GM18909 (cell line): ENCODE results near the gene FHIP1B.
A peak's percentile ranks its signal among the peaks of the same experiment; 100 is the strongest.

ENCODE experiments used
- ATAC-seq: cut with Tn5 transposase; IDR thresholded peaks from one replicate; pipeline ENCODE4 v1.9.1; 2021; ENCODE audit warnings: mild to moderate bottlenecking; ENCODE audit not compliant: unreplicated experiment, poor library complexity

The FHIP1B gene

DNA sequence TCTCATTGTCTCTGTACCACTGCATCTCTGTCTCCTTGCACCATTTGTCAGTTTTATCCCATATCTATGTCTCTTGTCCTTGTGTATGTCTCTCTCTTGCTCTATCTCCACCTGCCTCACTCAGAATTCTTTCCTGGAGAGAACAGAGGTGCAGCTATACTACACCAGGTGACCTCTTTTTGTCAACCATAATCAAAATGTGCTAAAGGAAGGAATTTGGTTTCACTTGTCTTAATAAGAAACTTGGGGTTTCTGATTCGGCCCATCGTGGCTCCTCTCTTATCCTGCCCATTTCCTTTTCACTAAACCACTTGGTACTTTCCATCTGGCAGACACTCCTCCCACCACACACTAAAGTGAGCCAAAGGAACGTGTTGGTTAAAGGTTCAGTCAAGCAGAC, 31.1 kb downstream of the FHIP1B start:
- peak; percentile 81 for ATAC-seq

DNA sequence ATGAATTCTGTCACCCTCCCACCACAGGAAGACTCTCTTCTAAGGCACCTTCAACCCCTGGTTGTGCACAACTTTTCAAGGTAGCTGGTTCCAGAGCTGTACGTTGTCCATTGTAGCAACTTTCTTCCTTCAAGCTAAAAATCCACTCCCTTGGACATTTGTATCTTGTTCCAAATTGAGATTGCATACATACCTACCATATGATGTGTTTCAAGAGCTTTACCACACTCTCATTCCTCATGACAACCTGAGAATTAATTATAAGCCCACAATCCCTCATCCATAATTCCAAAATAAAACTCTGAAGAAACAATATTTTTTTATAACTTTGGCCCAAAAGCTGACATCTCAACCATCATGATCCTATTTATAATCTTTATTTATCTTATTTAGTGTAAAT, 32.4 kb downstream of the FHIP1B start:
- ATAC-seq, result no peak

DNA sequence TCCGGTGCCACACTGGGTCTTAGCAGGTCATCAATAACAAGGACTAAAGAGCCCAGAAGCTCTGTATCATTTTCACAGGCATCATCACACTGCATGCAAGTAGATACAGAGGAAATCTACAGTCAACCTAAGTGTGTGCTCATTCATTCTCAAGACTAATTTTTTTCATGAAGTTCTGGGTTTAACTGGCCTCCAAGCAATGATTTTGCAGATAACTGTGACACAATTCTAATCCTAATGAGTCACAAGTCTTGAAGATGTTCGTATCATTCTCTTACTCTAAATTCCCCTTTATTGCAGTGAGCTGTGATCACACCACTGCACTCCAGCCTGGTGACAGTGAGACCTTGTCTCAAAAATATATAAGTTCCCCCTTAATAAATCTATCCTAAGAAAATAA, 33.0 kb downstream of the FHIP1B start:
- no peak for ATAC-seq

DNA sequence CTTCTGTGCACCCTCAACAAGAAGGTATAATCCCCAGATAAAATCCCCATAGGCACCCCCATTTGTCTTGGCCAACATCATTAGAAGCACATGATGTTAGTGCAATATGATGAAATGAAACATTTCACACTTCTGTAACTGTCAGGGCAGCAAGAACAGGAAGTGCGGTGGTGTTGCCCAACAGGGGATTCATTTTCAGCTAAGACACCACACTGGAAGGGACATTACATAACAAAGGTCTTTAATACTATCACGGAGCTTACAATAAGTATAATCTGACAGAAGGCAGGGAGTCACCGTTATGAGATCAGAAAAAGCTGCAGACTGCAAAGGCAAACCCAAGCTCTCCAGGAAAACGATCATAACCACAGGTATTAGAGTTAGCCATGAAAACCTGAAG, 33.5 kb downstream of the FHIP1B start:
- ATAC-seq, result no peak

DNA sequence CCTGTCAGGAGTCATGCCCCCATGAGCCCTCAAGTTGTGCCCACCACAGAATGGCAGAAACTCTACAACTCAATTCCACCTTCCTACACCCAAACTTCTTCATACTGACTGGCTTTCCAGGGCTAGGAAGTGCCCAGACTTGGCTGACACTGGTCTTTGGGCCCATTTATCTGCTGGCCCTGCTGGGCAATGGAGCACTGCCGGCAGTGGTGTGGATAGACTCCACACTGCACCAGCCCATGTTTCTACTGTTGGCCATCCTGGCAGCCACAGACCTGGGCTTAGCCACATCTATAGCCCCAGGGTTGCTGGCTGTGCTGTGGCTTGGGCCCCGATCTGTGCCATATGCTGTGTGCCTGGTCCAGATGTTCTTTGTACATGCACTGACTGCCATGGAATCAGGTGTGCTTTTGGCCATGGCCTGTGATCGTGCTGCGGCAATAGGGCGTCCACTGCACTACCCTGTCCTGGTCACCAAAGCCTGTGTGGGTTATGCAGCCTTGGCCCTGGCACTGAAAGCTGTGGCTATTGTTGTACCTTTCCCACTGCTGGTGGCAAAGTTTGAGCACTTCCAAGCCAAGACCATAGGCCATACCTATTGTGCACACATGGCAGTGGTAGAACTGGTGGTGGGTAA, 35.1 kb downstream of the FHIP1B start, which contains the start of gene OR52W1:
Gene OR52W1, plus strand, starts transcription at position 51 of the 637 bp plus-strand sequence. Its CDS starts 0 bp downstream, at position 51.
- no peak for ATAC-seq

DNA sequence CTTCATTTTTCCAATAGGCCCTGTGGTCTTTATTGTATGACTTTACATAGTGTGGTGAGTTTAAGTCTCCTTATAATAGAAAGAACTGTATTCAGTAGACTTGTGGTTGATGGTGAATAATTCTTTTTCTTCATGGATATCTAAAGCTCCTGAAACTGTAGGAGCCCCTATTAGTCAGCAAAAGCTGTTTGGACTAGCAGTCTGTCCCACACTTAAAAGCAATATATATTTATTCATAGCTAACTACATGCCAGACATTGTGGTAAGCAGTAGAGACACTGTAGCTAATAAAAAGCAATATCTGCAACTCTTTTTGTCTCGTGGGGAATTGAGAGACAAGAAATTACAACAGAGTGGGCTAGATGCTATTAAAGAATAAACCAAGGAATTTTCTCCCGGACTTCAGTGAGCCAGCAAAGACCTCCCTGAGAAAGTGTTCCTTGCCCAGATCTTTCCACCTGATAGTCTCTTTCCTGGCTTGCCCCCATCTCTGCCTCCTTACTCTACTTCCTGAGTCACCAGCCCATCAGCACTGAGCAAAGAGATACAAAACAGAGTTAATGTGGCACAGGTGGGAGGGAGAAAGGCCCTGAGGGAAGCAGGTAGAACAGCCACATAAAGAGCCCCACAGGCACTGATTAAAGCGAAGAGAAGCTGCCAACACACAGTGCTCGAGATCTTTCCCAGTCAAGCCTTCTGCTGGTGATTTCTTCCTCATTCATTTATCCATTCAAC, 36.8 kb downstream of the FHIP1B start:
- no peak for ATAC-seq

DNA sequence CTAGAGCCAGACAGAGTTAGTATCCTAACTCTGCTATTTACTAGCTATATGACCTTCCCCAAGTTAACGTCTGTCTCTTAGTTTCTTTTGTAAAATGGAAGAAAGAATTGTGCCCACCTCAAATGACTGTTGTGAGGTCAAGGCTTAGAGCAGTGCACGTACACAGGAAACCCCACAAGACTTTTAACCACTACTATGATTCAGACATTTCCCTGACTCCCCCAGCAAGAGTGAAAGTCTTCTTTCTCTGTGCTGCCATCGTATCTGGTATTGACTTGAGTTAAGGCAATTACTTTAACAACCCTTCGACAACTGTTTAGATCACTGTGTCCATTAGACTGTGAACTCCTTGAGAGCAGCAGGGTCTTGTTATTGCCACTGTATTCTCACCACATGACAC, 38.0 kb downstream of the FHIP1B start:
- no peak for ATAC-seq

DNA sequence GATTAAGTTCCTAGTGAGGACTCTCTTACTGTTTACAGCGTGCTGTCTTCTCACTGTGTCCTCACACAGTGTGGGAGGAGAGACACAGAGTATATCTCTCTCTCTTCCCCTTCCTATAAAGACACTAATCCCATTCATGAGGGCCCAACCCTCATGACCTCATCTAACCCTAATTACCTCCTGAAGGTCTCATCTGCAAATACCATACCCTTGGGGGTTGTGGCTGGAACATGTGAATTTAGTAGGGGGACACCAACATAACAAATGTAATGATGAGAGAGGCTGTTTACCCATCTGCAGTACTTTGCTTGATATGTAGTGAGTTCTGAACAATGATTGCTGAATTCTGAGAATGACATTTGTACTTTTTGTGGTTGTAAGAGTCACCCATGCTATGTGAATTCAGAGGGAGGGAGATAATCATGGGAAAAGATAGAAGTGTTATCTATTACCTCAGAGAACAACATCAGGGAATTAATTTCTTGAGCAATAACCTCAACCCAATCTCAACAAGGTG, 40.3 kb downstream of the FHIP1B start:
- no peak for ATAC-seq

DNA sequence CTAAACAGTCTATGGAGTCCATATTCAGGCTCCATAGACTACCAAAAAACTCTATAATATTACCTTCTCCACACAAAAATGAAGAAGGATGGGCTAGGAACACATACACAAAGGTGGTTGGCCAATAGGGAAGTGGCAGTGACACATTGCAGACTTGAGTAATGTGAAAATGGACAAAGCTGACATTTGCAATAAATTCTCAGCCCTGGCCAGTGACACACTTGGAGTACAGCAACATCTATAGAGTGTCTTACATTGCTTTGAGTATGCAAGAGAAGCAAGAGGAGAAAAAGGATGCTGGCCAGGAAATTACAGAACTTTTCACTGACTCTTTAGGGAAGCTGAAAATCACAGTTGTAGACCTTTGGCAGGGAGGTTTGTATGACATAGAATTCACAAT, 42.7 kb downstream of the FHIP1B start:
- no peak for ATAC-seq

DNA sequence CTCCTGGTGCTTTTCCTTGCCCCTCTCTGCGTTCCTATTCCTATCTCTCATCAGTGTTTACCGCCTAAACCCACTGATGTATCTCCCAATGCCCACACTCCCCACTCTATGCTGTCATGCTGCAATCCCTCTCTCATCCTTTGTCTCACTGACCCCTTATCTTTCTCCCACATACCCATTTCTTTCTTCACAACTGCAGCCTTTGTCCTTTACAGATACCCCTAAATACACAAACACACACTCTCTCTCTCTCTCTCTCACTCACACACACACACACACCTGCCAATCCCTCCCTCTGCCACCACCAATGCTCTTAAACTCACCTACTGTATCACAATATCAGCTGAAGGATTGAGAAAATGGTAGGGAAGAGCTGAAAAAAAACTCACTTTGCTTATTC, 59.0 kb downstream of the FHIP1B start:
- ATAC-seq, result no peak

DNA sequence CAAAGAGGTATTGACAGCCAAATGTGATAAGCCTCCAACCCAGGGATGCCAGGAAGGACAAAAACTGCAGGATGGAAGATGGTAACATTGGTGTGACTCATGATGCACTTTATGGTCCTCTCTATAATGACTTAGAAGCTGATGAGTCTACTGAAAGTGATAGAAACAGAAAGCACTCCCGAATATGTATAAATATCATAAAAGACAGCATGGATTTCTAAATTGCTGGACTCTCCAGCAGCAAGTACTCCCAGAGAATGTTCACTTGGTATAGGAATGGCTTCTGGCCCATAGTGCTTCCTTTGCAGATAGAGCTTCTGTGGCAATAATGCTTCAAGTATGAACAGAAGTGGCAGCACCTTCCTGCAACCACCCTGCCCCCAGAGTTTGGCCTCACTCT, 64.2 kb downstream of the FHIP1B start, which contains the start of gene OR52B2:
Gene OR52B2, minus strand, starts transcription at position 101 of the 400 bp plus-strand sequence. Its CDS starts 0 bp downstream, at position 101.
- no peak for ATAC-seq
